ENCODE results near the gene SPPL2C.

DNA sequence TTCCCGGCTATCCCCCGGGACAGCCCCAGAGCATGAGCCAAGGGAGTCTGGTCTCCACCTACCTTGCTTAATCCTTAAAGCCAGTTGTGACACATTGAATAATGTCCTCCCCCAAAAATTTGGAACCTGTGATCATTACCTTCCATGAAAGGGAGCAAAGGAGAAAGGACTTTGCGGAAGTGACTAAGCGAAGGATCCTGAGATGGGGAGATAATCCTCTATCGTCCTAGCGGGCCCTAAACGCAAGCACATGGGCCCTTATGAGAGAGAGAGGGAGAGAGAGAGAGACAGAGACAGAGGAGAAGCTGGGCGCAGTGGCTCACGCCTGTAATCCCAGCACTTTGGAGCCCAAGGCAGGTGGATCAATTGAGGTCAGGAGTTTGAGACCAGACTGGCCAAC is 9.5 kb downstream of the SPPL2C start:
- TF ChIP-seq, protein P1, sequence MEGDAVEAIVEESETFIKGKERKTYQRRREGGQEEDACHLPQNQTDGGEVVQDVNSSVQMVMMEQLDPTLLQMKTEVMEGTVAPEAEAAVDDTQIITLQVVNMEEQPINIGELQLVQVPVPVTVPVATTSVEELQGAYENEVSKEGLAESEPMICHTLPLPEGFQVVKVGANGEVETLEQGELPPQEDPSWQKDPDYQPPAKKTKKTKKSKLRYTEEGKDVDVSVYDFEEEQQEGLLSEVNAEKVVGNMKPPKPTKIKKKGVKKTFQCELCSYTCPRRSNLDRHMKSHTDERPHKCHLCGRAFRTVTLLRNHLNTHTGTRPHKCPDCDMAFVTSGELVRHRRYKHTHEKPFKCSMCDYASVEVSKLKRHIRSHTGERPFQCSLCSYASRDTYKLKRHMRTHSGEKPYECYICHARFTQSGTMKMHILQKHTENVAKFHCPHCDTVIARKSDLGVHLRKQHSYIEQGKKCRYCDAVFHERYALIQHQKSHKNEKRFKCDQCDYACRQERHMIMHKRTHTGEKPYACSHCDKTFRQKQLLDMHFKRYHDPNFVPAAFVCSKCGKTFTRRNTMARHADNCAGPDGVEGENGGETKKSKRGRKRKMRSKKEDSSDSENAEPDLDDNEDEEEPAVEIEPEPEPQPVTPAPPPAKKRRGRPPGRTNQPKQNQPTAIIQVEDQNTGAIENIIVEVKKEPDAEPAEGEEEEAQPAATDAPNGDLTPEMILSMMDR (conservative IDR thresholded peaks at IDR 0.05; ENCODE audit: low read depth, low read length): no peak
- no peak for TF ChIP-seq EZH2 (IDR thresholded peaks at IDR 0.05; ENCODE audit: borderline replicate concordance, low read depth, low read length, poor library complexity, severe bottlenecking)
